B cell (primary cell): ENCODE results near the gene LCOR. TPM values are rescaled to one million over a fixed set of nuclear protein-coding genes. Genes with fewer than 3 reads are reported as not detected.

Experiments used
- ATAC-seq: fragments of 200-7000 bp; cut with Tn5 transposase; one replicate; pipeline ENCODE4 v1.10.0; 2021; ENCODE audit warnings: low read depth, mild to moderate bottlenecking, moderate number of reproducible peaks, moderate library complexity
- CTCF ChIA-PET: fragments of 350-600 bp; sonication (Branson Sonifier 250); formaldehyde crosslinking; loops from one replicate; lab custom pipeline; 2021; ENCODE audit warnings: antibody characterized with exemption, inconsistent platforms; lab: Charles Lee
- POLR2A ChIA-PET: fragments of 350-600 bp; sonication (Branson Sonifier 250); formaldehyde crosslinking; loops from one replicate; lab custom pipeline; 2021; ENCODE audit warnings: antibody characterized with exemption; lab: Charles Lee
- DNase-seq: peaks from one replicate; pipeline ENCODE4 v3.0.0; 2013
- H2AFZ ChIP-seq: 2 replicates; pipeline ENCODE4 v1.6.1; 2012; ENCODE audit warnings: mild to moderate bottlenecking, low read depth, low read length; ENCODE audit not compliant: insufficient read depth, poor library complexity, severe bottlenecking
- H3K27ac ChIP-seq, 2 donors: 1 replicate in 1 of 2; 2 replicates in 1 of 2; pipeline ENCODE4 v1.5.1; 2012 to 2013; ENCODE audit warnings: low read length in 2 of 2, mild to moderate bottlenecking in 2 of 2, moderate library complexity in 1 of 2
- H3K27me3 ChIP-seq, 4 experiments: fragments of 200-600 bp in 1 of 4; sonication (generic) in 1 of 4; replicated peaks in 1 of 4; 1 replicate in 2 of 4; 2 replicates in 2 of 4; pipeline versions ENCODE4 v1.6.1 to v1.7.0; 2013 to 2016; ENCODE audit warnings: low read length in 3 of 4, mild to moderate bottlenecking in 2 of 4, mixed read lengths in 1 of 4, moderate library complexity in 1 of 4; ENCODE audit not compliant: insufficient read depth in 4 of 4, control insufficient read depth in 3 of 4; ENCODE audit errors: control extremely low read depth in 1 of 4
- H3K36me3 ChIP-seq, 2 experiments: replicated peaks in 1 of 2; 1 replicate in 1 of 2; 2 replicates in 1 of 2; pipeline versions ENCODE4 v1.6.1 to v1.7.1; 2013; ENCODE audit warnings: low read length in 1 of 2; ENCODE audit not compliant: insufficient read depth in 2 of 2, control insufficient read depth in 1 of 2; ENCODE audit errors: control extremely low read depth in 1 of 2, extremely low read depth in 1 of 2
- H3K4me1 ChIP-seq, 2 donors: fragments of 200-600 bp in 1 of 2; sonication (generic) in 1 of 2; 1 replicate in 1 of 2; 2 replicates in 1 of 2; pipeline versions ENCODE4 v1.5.1 to v1.6.1; 2013 to 2017; ENCODE audit warnings: low read length in 2 of 2; ENCODE audit not compliant: control insufficient read depth in 2 of 2, insufficient read depth in 2 of 2
- H3K4me2 ChIP-seq: replicated peaks from 2 replicates; pipeline ENCODE3; 2012; ENCODE audit warnings: mild to moderate bottlenecking, low read depth, low read length; ENCODE audit not compliant: poor library complexity, severe bottlenecking
- H3K4me3 ChIP-seq, 5 experiments: fragments of 200-600 bp in 1 of 5; sonication (generic) in 1 of 5; 1 replicate in 3 of 5; 2 replicates in 2 of 5; pipeline versions ENCODE4 v1.5.1 to v1.7.0; 2011 to 2016; ENCODE audit warnings: low read length in 4 of 5, mild to moderate bottlenecking in 4 of 5, low read depth in 2 of 5, control low read depth in 1 of 5, moderate library complexity in 1 of 5; ENCODE audit not compliant: insufficient read depth in 1 of 5; ENCODE audit errors: control extremely low read depth in 1 of 5, extremely low read depth in 1 of 5
- H3K79me2 ChIP-seq: fragments of 200-600 bp; sonication (generic); one replicate; pipeline ENCODE4 v1.6.0; 2016; ENCODE audit warnings: low read length; ENCODE audit not compliant: control insufficient read depth, insufficient read depth
- H3K9ac ChIP-seq: fragments of 200-600 bp; sonication (generic); 2 replicates; pipeline ENCODE4 v1.6.1; 2017; ENCODE audit warnings: mild to moderate bottlenecking, low read length, moderate library complexity
- H3K9me3 ChIP-seq, 3 donors: one replicate each; pipeline versions ENCODE4 v1.6.1 to v1.7.1; 2013; ENCODE audit warnings: low read length in 2 of 3; ENCODE audit not compliant: control insufficient read depth in 2 of 3, insufficient read depth in 1 of 3; ENCODE audit errors: control extremely low read depth in 1 of 3
- H4K20me1 ChIP-seq: 2 replicates; pipeline ENCODE4 v1.6.0; 2012; ENCODE audit warnings: mild to moderate bottlenecking, low read length; ENCODE audit not compliant: insufficient read depth, control insufficient read depth, poor library complexity, severe bottlenecking
- H3K27ac Mint-ChIP-seq: one replicate; pipeline ENCODE4 v1.8.0; 2021; ENCODE audit warnings: mixed read lengths
- H3K27me3 Mint-ChIP-seq: one replicate; pipeline ENCODE4 v1.8.0; 2021; ENCODE audit warnings: mixed read lengths
- H3K4me1 Mint-ChIP-seq: one replicate; pipeline ENCODE4 v1.8.0; 2021; ENCODE audit warnings: mixed read lengths
- H3K4me3 Mint-ChIP-seq: one replicate; pipeline ENCODE4 v1.8.0; 2021; ENCODE audit warnings: mixed read lengths
- H3K9me3 Mint-ChIP-seq: one replicate; pipeline ENCODE4 v1.8.0; 2022; ENCODE audit warnings: mixed read lengths; ENCODE audit not compliant: insufficient read depth
- CTCF ChIP-seq: fragments of 200-600 bp; IDR thresholded peaks from one replicate; pipeline ENCODE4 v1.8.0; 2022; ENCODE audit warnings: antibody characterized with exemption, mild to moderate bottlenecking
- EZH2 ChIP-seq: IDR thresholded peaks from 2 replicates; pipeline ENCODE4 v1.6.1; 2012; ENCODE audit warnings: borderline replicate concordance, low read depth, mild to moderate bottlenecking, moderate library complexity, low read length; ENCODE audit not compliant: insufficient read depth, poor library complexity, severe bottlenecking
- WGBS: methylation state at CpG from one replicate; pipeline ENCODE4 v1.1.5; 2013; ENCODE audit warnings: missing lambda C conversion rate; ENCODE audit not compliant: insufficient coverage; 5-methylcytosine and 5-hydroxymethylcytosine counted together
- intact Hi-C: fragments of 100-400 bp; cut with micrococcal nuclease; formaldehyde crosslinking; loops from one replicate; pipeline ENCODE4 v1.10.0; 2022
- polyA plus RNA-seq: library from polyadenylated mRNA; depleted of rRNA; stranded (reverse); fragments of >200 nt; gene quantifications from 2 replicates; pipeline ENCODE4 v1.2.3, GENCODE V29; 2012
- total RNA-seq, 2 donors: library from RNA; stranded (reverse); fragments of 120-200 nt in 1 of 2; gene quantifications; 1 replicate in 1 of 2; 2 replicates in 1 of 2; pipeline versions ENCODE4 v1.2.3 to v1.2.4, GENCODE V29; 2013 to 2022

The LCOR gene
- total and polyA plus RNA-seq, 2 donors (not counting 1 experiment from before 2014, with no cell fraction given), result 5.1 to 70.0 TPM

GRCh38 chr10:96891840-96892239, 59.7 kb downstream of the LCOR start:
- Mint-ChIP-seq H3K9me3 (peaks cover 5% of the 10 kb centered on the region), H3K27ac (no peak overlapping the region), H3K4me1 (peaks cover 45% of the 10 kb centered on the region), H3K4me3 (no peak overlapping the region), H3K27me3 (no peaks in the 10 kb centered on the region)
- ATAC-seq (no peak), DNase-seq (no peak)
- peaks cover 65% of the 10 kb centered on the region for H4K20me1 ChIP-seq
- H3K4me1 ChIP-seq, result peaks cover 4 to 8% of the 10 kb centered on the region in 2 donors
- no peak overlapping the region for H2AFZ ChIP-seq
- peaks cover 2 to 14% (median 7%) of the 10 kb centered on the region in 3 donors for H3K9me3 ChIP-seq
- ChIA-PET CTCF (no interaction called here), POLR2A (no interaction called here)
- TF ChIP-seq EZH2, result no peak
- no peak for TF ChIP-seq CTCF
- H3K4me3 ChIP-seq, result no peak overlapping the region
- H3K36me3 ChIP-seq, result peaks cover 6 to 9% of the 10 kb centered on the region in 2 experiments
- no peak overlapping the region for H3K4me2 ChIP-seq
- WGBS, result 70% methylated on average over 2 of the region's 4 CpGs
- no peak overlapping the region for H3K27ac ChIP-seq
- no peak overlapping the region for H3K9ac ChIP-seq
- intact Hi-C loops, result loop anchor here (10.0 kb wide), 1 partner anchor 47 kb away; no protein-coding TSS in a partner anchor
- H3K79me2 ChIP-seq, result peaks cover 99% of the 10 kb centered on the region
- H3K27me3 ChIP-seq, result no peaks in the 10 kb centered on the region

GRCh38 chr10:96895662-96896424, 63.7 kb downstream of the LCOR start:
- H4K20me1 ChIP-seq, result peaks cover 62% of the 10 kb centered on the region
- no peaks in the 10 kb centered on the region for H3K27me3 ChIP-seq
- no peak overlapping the region for H3K4me3 ChIP-seq
- intact Hi-C loops, result loop anchor here (10.0 kb wide), 1 partner anchor 51 kb away; no protein-coding TSS in a partner anchor
- Mint-ChIP-seq H3K9me3 (peaks cover 5% of the 10 kb centered on the region), H3K27ac (no peak overlapping the region), H3K27me3 (no peaks in the 10 kb centered on the region), H3K4me1 (peaks cover 47% of the 10 kb centered on the region), H3K4me3 (no peak overlapping the region)
- CTCF ChIA-PET, result interaction anchor here (1.0 kb wide), 1 partner anchor 129 kb away, joined by 4 read pairs; no protein-coding TSS in a partner anchor
- no peak overlapping the region for H2AFZ ChIP-seq
- TF ChIP-seq EZH2 (no peak), CTCF (no peak)
- no peak for ATAC-seq
- peaks cover 96% of the 10 kb centered on the region for H3K79me2 ChIP-seq
- no peak for DNase-seq
- no peak overlapping the region for H3K27ac ChIP-seq
- H3K36me3 ChIP-seq, result peaks cover 0 to 4% of the 10 kb centered on the region in 2 experiments
- H3K9me3 ChIP-seq, result peaks cover 0 to 14% (median 6%) of the 10 kb centered on the region in 3 donors
- H3K4me1 ChIP-seq, result peaks cover 9 to 11% of the 10 kb centered on the region in 2 donors
- 100% methylated on average over 1 of the region's 6 CpGs for WGBS
- no peak overlapping the region for H3K4me2 ChIP-seq
- POLR2A ChIA-PET, result interaction anchor here (0.6 kb wide), 1 partner anchor 67 kb away, joined by 3 read pairs; no protein-coding TSS in a partner anchor
- no peak overlapping the region for H3K9ac ChIP-seq
